ENCODE data around the gene CDC14B.
"Not testable (repeated sequence)": the region's sequence is repeated elsewhere in the genome, so short reads cannot be mapped to it uniquely, and the experiment has no call there.

The CDC14B gene

GRCh38 chr9:96532173-96532572 lies 87.5 kb downstream of the CDC14B start:
- DNase-seq: no peak

- no peak for DNase-seq
These were observed 94.9 kb downstream of the CDC14B start for GRCh38 chr9:96524764-96525163.

- DNase-seq: no peak
These were observed 95.6 kb downstream of the CDC14B start for GRCh38 chr9:96524045-96524444.

- DNase-seq: no peak
These were observed 96.3 kb downstream of the CDC14B start for GRCh38 chr9:96523374-96523773.

GRCh38 chr9:96522366-96522765 lies 97.3 kb downstream of the CDC14B start:
- no peak for DNase-seq

- no peak for DNase-seq
These were observed 99.9 kb downstream of the CDC14B start for GRCh38 chr9:96519787-96520186.

GRCh38 chr9:96519095-96519494 lies 100.5 kb downstream of the CDC14B start:
- no peak for DNase-seq

GRCh38 chr9:96515621-96516470 lies 103.8 kb downstream of the CDC14B start:
- DNase-seq: no peak

GRCh38 chr9:96514800-96515158 lies 104.9 kb downstream of the CDC14B start:
- no peak for DNase-seq

- DNase-seq: no peak
These were observed 105.4 kb downstream of the CDC14B start for GRCh38 chr9:96514108-96514799.

GRCh38 chr9:96513622-96514021 lies 106.0 kb downstream of the CDC14B start:
- no peak for DNase-seq

- DNase-seq: no peak
These were observed 107.4 kb downstream of the CDC14B start for GRCh38 chr9:96512240-96512639.

GRCh38 chr9:96510258-96510657 lies 109.4 kb downstream of the CDC14B start:
- no peak for DNase-seq

GRCh38 chr9:96509848-96510247 lies 109.8 kb downstream of the CDC14B start:
- DNase-seq: no peak

- no peak for DNase-seq
These were observed 110.6 kb downstream of the CDC14B start for GRCh38 chr9:96509026-96509425.

GRCh38 chr9:96508227-96508940 lies 111.3 kb downstream of the CDC14B start:
- no peak for DNase-seq

GRCh38 chr9:96505316-96505991 lies 114.2 kb downstream of the CDC14B start:
- no peak for DNase-seq

- DNase-seq: no peak
These were observed 115.7 kb downstream of the CDC14B start for GRCh38 chr9:96503918-96504317.

GRCh38 chr9:96503374-96503748 lies 116.3 kb downstream of the CDC14B start:
- DNase-seq: not testable (repeated sequence)

- no peak for DNase-seq
These were observed 116.9 kb downstream of the CDC14B start for GRCh38 chr9:96502539-96503373.

- DNase-seq: no peak
These were observed 117.8 kb downstream of the CDC14B start for GRCh38 chr9:96501633-96502538.
